Natural killer cell (primary cell): ENCODE data around the gene AP4M1. TPM values are rescaled to one million over a fixed set of nuclear protein-coding genes. Genes with fewer than 3 reads are reported as not detected.

Source experiments
- ATAC-seq, 3 donors: fragments of 150-1000 bp in 2 of 3; fragments of 200-7000 bp in 1 of 3; cut with Tn5 transposase; 1 replicate in 1 of 3; 2 replicates in 2 of 3; pipeline ENCODE4 v1.10.0; 2021; ENCODE audit warnings: mild to moderate bottlenecking in 2 of 3, moderate library complexity in 2 of 3
- DNase-seq, 2 donors: peaks; one replicate each; pipeline versions ENCODE4 v3.0.0 to v3.0.0-alpha.2; 2013 to 2021; ENCODE audit warnings: mixed read lengths in 1 of 2
- H3K27ac ChIP-seq: one replicate; pipeline ENCODE4 v1.5.1; 2013; ENCODE audit warnings: mild to moderate bottlenecking, low read length
- H3K27me3 ChIP-seq: one replicate; pipeline ENCODE4 v1.6.1; 2013; ENCODE audit warnings: low read length; ENCODE audit not compliant: control insufficient read depth, insufficient read depth
- H3K36me3 ChIP-seq: one replicate; pipeline ENCODE4 v1.6.1; 2013; ENCODE audit warnings: low read length; ENCODE audit not compliant: control insufficient read depth, insufficient read depth
- H3K4me1 ChIP-seq: one replicate; pipeline ENCODE4 v1.6.1; 2013; ENCODE audit warnings: low read length; ENCODE audit not compliant: control insufficient read depth, insufficient read depth
- H3K4me3 ChIP-seq: one replicate; pipeline ENCODE4 v1.5.1; 2013; ENCODE audit warnings: low read length
- H3K9me3 ChIP-seq: one replicate; pipeline ENCODE4 v1.6.1; 2013; ENCODE audit warnings: low read length; ENCODE audit not compliant: control insufficient read depth, insufficient read depth
- H3K27ac Mint-ChIP-seq, 2 donors: one replicate each; pipeline ENCODE4 v1.8.0; 2022; ENCODE audit warnings: mild to moderate bottlenecking in 2 of 2, mixed read lengths in 2 of 2, moderate library complexity in 1 of 2
- H3K27me3 Mint-ChIP-seq, 2 donors: one replicate each; pipeline ENCODE4 v1.8.0; 2022; ENCODE audit warnings: low read depth in 2 of 2, mixed read lengths in 2 of 2
- H3K36me3 Mint-ChIP-seq: one replicate; pipeline ENCODE4 v1.8.0; 2022; ENCODE audit warnings: mixed read lengths
- H3K4me1 Mint-ChIP-seq, 2 donors: one replicate each; pipeline ENCODE4 v1.8.0; 2022; ENCODE audit warnings: mixed read lengths in 2 of 2
- H3K4me3 Mint-ChIP-seq: one replicate; pipeline ENCODE4 v1.8.0; 2022; ENCODE audit warnings: mild to moderate bottlenecking, moderate library complexity, mixed read lengths
- H3K9me3 Mint-ChIP-seq, 2 donors: one replicate each; pipeline ENCODE4 v1.8.0; 2022; ENCODE audit warnings: mixed read lengths in 2 of 2
- CTCF ChIP-seq: fragments of 200-600 bp; IDR thresholded peaks from one replicate; pipeline ENCODE4 v1.8.0; 2022; ENCODE audit warnings: antibody characterized with exemption
- WGBS: methylation state at CpG from one replicate; pipeline ENCODE4 v1.1.7; 2013; ENCODE audit warnings: missing lambda C conversion rate; ENCODE audit not compliant: insufficient coverage; 5-methylcytosine and 5-hydroxymethylcytosine counted together
- intact Hi-C: fragments of 100-400 bp; cut with micrococcal nuclease; formaldehyde crosslinking; loops from one replicate; pipeline ENCODE4 v1.14.2; 2022
- total RNA-seq, 4 donors: library from RNA; stranded (reverse); fragments of 120-200 nt in 1 of 4; gene quantifications; one replicate each; pipeline versions ENCODE4 v1.2.3 to v1.2.4, GENCODE V29; 2013 to 2022

Gene AP4M1
- total RNA-seq, 3 donors from 2014 or later (not counting 1 experiment from before 2014, with no cell fraction given), result 8.4 to 12.8 (median 12.7) TPM

- Mint-ChIP-seq H3K4me1 (peaks cover 20 to 34% of the 10 kb centered on the region in 2 donors), H3K9me3 (no peaks in the 10 kb centered on the region), H3K27ac (peak within 1 kb of the TSS; percentile 77 to 83), H3K36me3 (no peaks in the 10 kb centered on the region), H3K4me3 (peak within 1 kb of the TSS; percentile 90), H3K27me3 (no peaks in the 10 kb centered on the region)
- Histone ChIP-seq H3K4me1 (peaks cover 24% of the 10 kb centered on the region), H3K9me3 (no peaks in the 10 kb centered on the region), H3K36me3 (peaks cover 7% of the 10 kb centered on the region), H3K27ac (peak within 1 kb of the TSS; percentile 90), H3K27me3 (no peaks in the 10 kb centered on the region), H3K4me3 (peak within 1 kb of the TSS; percentile 71)
- intact Hi-C loops, result loop anchor here (1.0 to 5.0 kb wide), 6 partner anchors 19 to 140 kb away; partner anchors contain the start of genes CNPY4, TAF6 and ZSCAN21
- WGBS, result under 1% methylated on average over 55 of the region's 55 CpGs
- peak; percentile 80 to 93 (median 82) for ATAC-seq
- peak; percentile 98 to 99 for DNase-seq
- TF ChIP-seq CTCF, result peak; percentile 96
These were observed 19.8 kb upstream of the AP4M1 start, which contains the start of gene ZNF3 for GRCh38 chr7:100081535-100082102. Gene ZNF3 (minus strand): TSS chr7:100081723. CDS start chr7:100077357, 4,366 bp downstream.

- WGBS, result 82% methylated on average over 3 of the region's 4 CpGs
- peaks cover 2% of the 10 kb centered on the region for H3K36me3 ChIP-seq
- no peak overlapping the region for H3K4me3 ChIP-seq
- peak in 1 of 3 donors; percentile 4 for ATAC-seq
- Mint-ChIP-seq H3K9me3 (no peaks in the 10 kb centered on the region), H3K4me3 (peak overlapping the region; percentile 90), H3K4me1 (peaks cover 20 to 34% of the 10 kb centered on the region in 2 donors), H3K27ac (peak overlapping the region; percentile 77 to 83), H3K27me3 (no peaks in the 10 kb centered on the region), H3K36me3 (no peaks in the 10 kb centered on the region)
- no peak for DNase-seq
- no peaks in the 10 kb centered on the region for H3K27me3 ChIP-seq
- intact Hi-C loops, result loop anchor here (1.0 to 5.0 kb wide), 3 partner anchors 17 to 36 kb away; partner anchors contain the start of genes CNPY4, TAF6 and ZSCAN21
- no peaks in the 10 kb centered on the region for H3K9me3 ChIP-seq
- peak overlapping the region; percentile 90 for H3K27ac ChIP-seq
- no peak for TF ChIP-seq CTCF
- peaks cover 26% of the 10 kb centered on the region for H3K4me1 ChIP-seq
These were observed 18.5 kb upstream of the AP4M1 start for GRCh38 chr7:100082978-100083377.

- Histone ChIP-seq H3K4me3 (no peak overlapping the region), H3K27ac (no peak overlapping the region), H3K4me1 (peaks cover 32% of the 10 kb centered on the region), H3K36me3 (no peaks in the 10 kb centered on the region), H3K27me3 (no peaks in the 10 kb centered on the region), H3K9me3 (no peaks in the 10 kb centered on the region)
- Mint-ChIP-seq H3K4me1 (peaks cover 24 to 40% of the 10 kb centered on the region in 2 donors), H3K4me3 (no peak overlapping the region), H3K9me3 (no peaks in the 10 kb centered on the region), H3K36me3 (no peaks in the 10 kb centered on the region), H3K27me3 (no peaks in the 10 kb centered on the region), H3K27ac (no peak overlapping the region)
- WGBS, result 86% methylated on average over 3 of the region's 3 CpGs
- TF ChIP-seq CTCF, result no peak
- ATAC-seq (no peak), DNase-seq (no peak)
- intact Hi-C loops, result no loop called here
These were observed 15.9 kb upstream of the AP4M1 start for GRCh38 chr7:100085515-100085914.
